Measurements from ENCODE around the gene NEK10.

NEK10 gene

GRCh38 chr3:27110020-27110419 is 259.2 kb downstream of the NEK10 start:
- Histone ChIP-seq H3K4me1 (no peaks in the 10 kb centered on the region), H3K9me3 (no peaks in the 10 kb centered on the region), H3K4me3 (ENCODE audit: low read depth, low read length) (no peak overlapping the region), H3K36me3 (no peaks in the 10 kb centered on the region), H3K27me3 (no peaks in the 10 kb centered on the region)
- DNase-seq = no peak
- no peak for TF ChIP-seq CTCF (IDR thresholded peaks at IDR 0.05; ENCODE audit: low read depth, low read length)

GRCh38 chr3:27108322-27108721 is 260.9 kb downstream of the NEK10 start:
- Histone ChIP-seq H3K9me3 (no peaks in the 10 kb centered on the region), H3K4me1 (no peaks in the 10 kb centered on the region), H3K36me3 (no peaks in the 10 kb centered on the region), H3K27me3 (no peaks in the 10 kb centered on the region), H3K4me3 (ENCODE audit: low read depth, low read length) (no peak overlapping the region)
- no peak for TF ChIP-seq CTCF (IDR thresholded peaks at IDR 0.05; ENCODE audit: low read depth, low read length)
- no peak for DNase-seq

GRCh38 chr3:27105904-27106303 is 263.3 kb downstream of the NEK10 start:
- no peak for DNase-seq
- no peaks in the 10 kb centered on the region for H3K9me3 ChIP-seq
- H3K4me1 ChIP-seq = no peaks in the 10 kb centered on the region
- H3K4me3 ChIP-seq (ENCODE audit: low read depth, low read length) = no peak overlapping the region
- H3K36me3 ChIP-seq = no peaks in the 10 kb centered on the region
- TF ChIP-seq CTCF (IDR thresholded peaks at IDR 0.05; ENCODE audit: low read depth, low read length) = no peak
- H3K27me3 ChIP-seq = no peaks in the 10 kb centered on the region

GRCh38 chr3:27097182-27097581 is 272.0 kb downstream of the NEK10 start:
- Histone ChIP-seq H3K4me1 (no peaks in the 10 kb centered on the region), H3K36me3 (no peaks in the 10 kb centered on the region), H3K4me3 (ENCODE audit: low read depth, low read length) (no peak overlapping the region), H3K27me3 (no peaks in the 10 kb centered on the region), H3K9me3 (no peaks in the 10 kb centered on the region)
- DNase-seq = no peak
- TF ChIP-seq CTCF (IDR thresholded peaks at IDR 0.05; ENCODE audit: low read depth, low read length) = no peak

- TF ChIP-seq CTCF (IDR thresholded peaks at IDR 0.05; ENCODE audit: low read depth, low read length) = no peak
- no peaks in the 10 kb centered on the region for H3K4me1 ChIP-seq
- no peaks in the 10 kb centered on the region for H3K27me3 ChIP-seq
- no peak for DNase-seq
- H3K4me3 ChIP-seq (ENCODE audit: low read depth, low read length) = no peak overlapping the region
- no peaks in the 10 kb centered on the region for H3K36me3 ChIP-seq
- no peaks in the 10 kb centered on the region for H3K9me3 ChIP-seq
Observed at GRCh38 chr3:27095553-27096222, 273.5 kb downstream of the NEK10 start.

GRCh38 chr3:27094721-27095120 is 274.5 kb downstream of the NEK10 start:
- Histone ChIP-seq H3K4me3 (ENCODE audit: low read depth, low read length) (no peak overlapping the region), H3K9me3 (no peaks in the 10 kb centered on the region), H3K36me3 (no peaks in the 10 kb centered on the region), H3K4me1 (no peaks in the 10 kb centered on the region), H3K27me3 (no peaks in the 10 kb centered on the region)
- DNase-seq = no peak
- TF ChIP-seq CTCF (IDR thresholded peaks at IDR 0.05; ENCODE audit: low read depth, low read length) = no peak

Data from BE2C (cell line).